Osteoblast (primary cell): ENCODE measurements around the gene CBX3. TPM values are rescaled to one million over a fixed set of nuclear protein-coding genes. Genes with fewer than 3 reads are reported as not detected.
"Not testable (repeated sequence)": the region's sequence is repeated elsewhere in the genome, so short reads cannot be mapped to it uniquely, and the experiment has no call there.

ENCODE experiments used
- DNase-seq: peaks from one replicate; pipeline ENCODE4 v3.0.0; 2011; ENCODE audit warnings: low spot score, mixed read lengths; ENCODE audit not compliant: insufficient read length; ENCODE audit errors: missing footprints
- H2AFZ ChIP-seq: 2 replicates; pipeline ENCODE4 v1.6.0; 2011; ENCODE audit warnings: mild to moderate bottlenecking, low read length
- H3K27ac ChIP-seq: 2 replicates; pipeline ENCODE4 v1.5.1; 2011; ENCODE audit warnings: mild to moderate bottlenecking, low read depth, low read length, moderate library complexity
- H3K27me3 ChIP-seq: 2 replicates; pipeline ENCODE4 v1.6.0; 2012; ENCODE audit warnings: mild to moderate bottlenecking, control low read depth, inconsistent platforms, low read length, moderate library complexity; ENCODE audit not compliant: insufficient read depth
- H3K36me3 ChIP-seq: 2 replicates; pipeline ENCODE4 v1.5.1; 2011; ENCODE audit warnings: mild to moderate bottlenecking, low read length, control low read depth, moderate library complexity; ENCODE audit not compliant: insufficient read depth
- H3K4me1 ChIP-seq: 2 replicates; pipeline ENCODE4 v1.5.1; 2011; ENCODE audit warnings: mild to moderate bottlenecking, low read length, control low read depth, moderate library complexity; ENCODE audit not compliant: insufficient read depth
- H3K4me2 ChIP-seq: 2 replicates; pipeline ENCODE4 v1.6.0; 2011; ENCODE audit warnings: mild to moderate bottlenecking, low read length; ENCODE audit not compliant: insufficient read depth
- H3K4me3 ChIP-seq: fragments of 200-600 bp; sonication (generic); 3 replicates; pipeline ENCODE4 v1.5.1; 2012; ENCODE audit warnings: mild to moderate bottlenecking, low read length, inconsistent platforms; ENCODE audit not compliant: insufficient read depth
- H3K79me2 ChIP-seq: 2 replicates; pipeline ENCODE4 v1.6.0; 2012; ENCODE audit warnings: mild to moderate bottlenecking, low read length, control low read depth, inconsistent platforms; ENCODE audit not compliant: insufficient read depth
- H3K9me3 ChIP-seq: 2 replicates; pipeline ENCODE4 v1.5.1; 2011; ENCODE audit warnings: low read depth, low read length, control low read depth
- H4K20me1 ChIP-seq: 2 replicates; pipeline ENCODE4 v1.6.0; 2012; ENCODE audit warnings: mild to moderate bottlenecking, low read length, control low read depth; ENCODE audit not compliant: insufficient read depth
- CTCF ChIP-seq: IDR thresholded peaks from 2 replicates; pipeline ENCODE4 v1.5.1; 2011; ENCODE audit warnings: mild to moderate bottlenecking, low read depth, low read length, moderate library complexity; ENCODE audit errors: extremely low read depth
- total RNA-seq: library from RNA; depleted of rRNA; stranded (reverse); fragments of >200 nt; gene quantifications from 2 replicates; pipeline ENCODE4 v1.2.3, GENCODE V29; 2012

Gene CBX3
- total RNA-seq, 1 donor: 142 TPM

- DNase-seq: no peak
- Histone ChIP-seq H2AFZ (no peak overlapping the region), H3K27me3 (peaks cover 9% of the 10 kb centered on the region), H3K4me3 (no peak overlapping the region), H3K27ac (no peak overlapping the region), H3K4me1 (no peaks in the 10 kb centered on the region), H3K36me3 (no peaks in the 10 kb centered on the region), H3K9me3 (no peaks in the 10 kb centered on the region), H3K4me2 (no peak overlapping the region), H3K79me2 (no peaks in the 10 kb centered on the region), H4K20me1 (no peaks in the 10 kb centered on the region)
- no peak for TF ChIP-seq CTCF
Observed at GRCh38 chr7:26169271-26169670, 32.3 kb upstream of the CBX3 start.

- H3K27me3 ChIP-seq: peaks cover 9% of the 10 kb centered on the region
- DNase-seq: no peak
- TF ChIP-seq CTCF: no peak
Observed at GRCh38 chr7:26170663-26171062, 30.9 kb upstream of the CBX3 start.

GRCh38 chr7:26171601-26172000 is 29.9 kb upstream of the CBX3 start:
- TF ChIP-seq CTCF: no peak
- Histone ChIP-seq H3K4me3 (no peak overlapping the region), H3K27ac (no peak overlapping the region), H3K4me1 (no peaks in the 10 kb centered on the region), H4K20me1 (no peaks in the 10 kb centered on the region), H3K9me3 (no peaks in the 10 kb centered on the region), H3K27me3 (peaks cover 9% of the 10 kb centered on the region), H3K36me3 (no peaks in the 10 kb centered on the region), H3K79me2 (no peaks in the 10 kb centered on the region), H3K4me2 (no peak overlapping the region), H2AFZ (no peak overlapping the region)
- no peak for DNase-seq

More at GRCh38 chr7:26170663-26171062, 30.9 kb upstream of the CBX3 start:
- H3K4me3 ChIP-seq: no peak overlapping the region
- H2AFZ ChIP-seq: no peak overlapping the region
- H3K79me2 ChIP-seq: no peaks in the 10 kb centered on the region
- no peaks in the 10 kb centered on the region for H3K9me3 ChIP-seq
- no peaks in the 10 kb centered on the region for H3K36me3 ChIP-seq
- no peaks in the 10 kb centered on the region for H4K20me1 ChIP-seq
- H3K4me1 ChIP-seq: no peaks in the 10 kb centered on the region
- no peak overlapping the region for H3K4me2 ChIP-seq
- H3K27ac ChIP-seq: no peak overlapping the region

- no peak for TF ChIP-seq CTCF
- no peak overlapping the region for H2AFZ ChIP-seq
- H3K36me3 ChIP-seq: no peaks in the 10 kb centered on the region
- no peaks in the 10 kb centered on the region for H4K20me1 ChIP-seq
- H3K79me2 ChIP-seq: no peaks in the 10 kb centered on the region
- H3K4me1 ChIP-seq: no peaks in the 10 kb centered on the region
- peaks cover 9% of the 10 kb centered on the region for H3K27me3 ChIP-seq
- no peak overlapping the region for H3K4me2 ChIP-seq
- H3K9me3 ChIP-seq: no peaks in the 10 kb centered on the region
- H3K27ac ChIP-seq: no peak overlapping the region
- DNase-seq: no peak
- H3K4me3 ChIP-seq: no peak overlapping the region
Observed at GRCh38 chr7:26172048-26172447, 29.5 kb upstream of the CBX3 start.

- not testable (repeated sequence) for H2AFZ ChIP-seq, H3K36me3 ChIP-seq, H3K4me2 ChIP-seq, H4K20me1 ChIP-seq, H3K79me2 ChIP-seq, H3K27ac ChIP-seq, H3K9me3 ChIP-seq, H3K4me1 ChIP-seq, H3K4me3 ChIP-seq, DNase-seq, H3K27me3 ChIP-seq
Observed at GRCh38 chr7:26175903-26176302, 25.6 kb upstream of the CBX3 start.

- not testable (repeated sequence) for H2AFZ ChIP-seq, H3K4me1 ChIP-seq, H3K36me3 ChIP-seq, H3K79me2 ChIP-seq, H3K4me3 ChIP-seq, H4K20me1 ChIP-seq, H3K27me3 ChIP-seq, H3K4me2 ChIP-seq, H3K27ac ChIP-seq, DNase-seq, H3K9me3 ChIP-seq
Observed at GRCh38 chr7:26176696-26177095, 24.8 kb upstream of the CBX3 start.
